GM12891 (cell line): Measurements from ENCODE around the gene LAGE3.

Source experiments
- PAX5 ChIP-seq: IDR thresholded peaks from 2 replicates; pipeline ENCODE4 v1.6.1; 2011; ENCODE audit warnings: low read length, moderate library complexity, mild to moderate bottlenecking; ENCODE audit not compliant: insufficient read depth, severe bottlenecking
- POLR2A ChIP-seq: IDR thresholded peaks from 2 replicates; pipeline ENCODE4 v1.6.1; 2011; ENCODE audit warnings: low read depth, low read length, control low read depth
- POLR2AphosphoS5 ChIP-seq: IDR thresholded peaks from 2 replicates; pipeline ENCODE4 v1.6.1; 2011; ENCODE audit warnings: low read depth, low read length, control low read depth
- POU2F2 ChIP-seq: IDR thresholded peaks from 2 replicates; pipeline ENCODE4 v1.6.1; 2011; ENCODE audit warnings: low read depth, mild to moderate bottlenecking, control low read depth, low read length, moderate library complexity
- SPI1 ChIP-seq: IDR thresholded peaks from 2 replicates; pipeline ENCODE4 v1.6.1; 2011; ENCODE audit warnings: low read depth, low read length, control low read depth
- TAF1 ChIP-seq: IDR thresholded peaks from 2 replicates; pipeline ENCODE4 v1.6.1; 2011; ENCODE audit warnings: low read depth, low read length, control low read depth

DNA sequence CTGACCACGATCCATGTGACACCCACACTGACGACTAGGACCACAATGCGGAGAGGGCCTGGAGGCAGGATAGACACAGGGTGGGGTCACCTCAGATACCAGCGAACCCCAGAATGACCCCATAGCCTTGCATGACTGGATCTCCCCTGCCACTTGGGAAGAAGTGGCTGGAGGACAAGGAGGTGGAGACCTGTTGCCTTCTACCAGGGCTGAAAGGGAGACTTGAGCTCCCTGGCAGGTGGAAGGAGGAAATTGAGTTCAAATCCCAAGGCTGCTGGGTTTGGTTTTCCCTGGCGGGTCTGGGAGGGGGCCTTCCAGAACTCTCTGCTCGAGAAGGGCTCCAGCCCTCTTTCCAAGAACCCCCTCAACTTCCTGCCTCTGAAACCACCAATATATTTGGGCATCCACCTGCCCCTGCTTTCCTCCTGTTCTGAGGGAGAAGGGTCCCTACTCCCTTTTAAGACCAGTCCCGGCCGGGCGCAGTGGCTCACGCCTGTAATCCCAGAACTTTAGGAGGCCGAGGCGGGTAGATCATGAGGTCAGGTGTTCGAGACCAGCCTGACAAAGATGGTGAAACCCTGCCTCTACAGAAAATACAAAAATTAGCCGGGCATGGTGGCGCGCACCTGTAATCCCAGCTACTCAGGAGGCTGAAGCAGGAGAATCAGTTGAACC is 33.9 kb upstream of the LAGE3 start:
- TF ChIP-seq POLR2AphosphoS5 (no peak), POLR2A (no peak), PAX5 (no peak), SPI1 (no peak), TAF1 (no peak), POU2F2 (no peak)
